PC-3 (cell line): Measurements from ENCODE around the gene SYDE2. TPM values are rescaled to one million over a fixed set of nuclear protein-coding genes. Genes with fewer than 3 reads are reported as not detected.
A peak's percentile ranks its signal among the peaks of the same experiment; 100 is the strongest.

ENCODE experiments used
- ATAC-seq: fragments of 200-7000 bp; cut with Tn5 transposase; 2 replicates; pipeline ENCODE4 v1.9.1; 2020; ENCODE audit warnings: mild to moderate bottlenecking, moderate library complexity
- BruUV-seq: library from RNA; stranded (reverse); fragments of 400-500 nt; replicated peaks from 2 replicates; lab custom pipeline; 2021; lab: Mats Ljungman, UMichigan
- CTCF ChIA-PET: fragments of 300-600 bp; sonication (Branson Sonifier 250); formaldehyde crosslinking; loops from one replicate; lab custom pipeline; 2022; ENCODE audit warnings: antibody characterized with exemption; lab: Charles Lee
- POLR2A ChIA-PET: fragments of 300-600 bp; sonication (Branson Sonifier 250); formaldehyde crosslinking; loops from one replicate; lab custom pipeline; 2022; ENCODE audit warnings: antibody characterized with exemption; ENCODE audit not compliant: unreplicated experiment; lab: Charles Lee
- DNase-seq: peaks from one replicate; pipeline ENCODE4 v3.0.0-alpha.2; 2015
- H2AFZ ChIP-seq: fragments of 300-600 bp; sonication (generic); 2 replicates; pipeline ENCODE4 v1.6.0; 2016; ENCODE audit warnings: antibody characterized with exemption, low read length
- H3F3A ChIP-seq: fragments of 300-600 bp; sonication (generic); one replicate; pipeline ENCODE4 v1.6.0; 2017; ENCODE audit warnings: antibody characterized with exemption, low read length, control low read depth, mild to moderate bottlenecking; ENCODE audit not compliant: unreplicated experiment
- H3K27ac ChIP-seq: fragments of 300-600 bp; sonication (generic); 2 replicates; pipeline ENCODE4 v1.5.1; 2016; ENCODE audit warnings: mild to moderate bottlenecking, low read length
- H3K27me3 ChIP-seq: fragments of 300-600 bp; sonication (generic); 2 replicates; pipeline ENCODE4 v1.6.1; 2016; ENCODE audit warnings: low read length, mixed read lengths
- H3K36me3 ChIP-seq: fragments of 300-600 bp; sonication (generic); 2 replicates; pipeline ENCODE4 v1.6.1; 2016; ENCODE audit warnings: low read depth, mixed run types, low read length, mixed read lengths
- H3K4me1 ChIP-seq: fragments of 300-600 bp; sonication (generic); 2 replicates; pipeline ENCODE4 v1.5.1; 2016; ENCODE audit warnings: low read length; ENCODE audit not compliant: insufficient read depth
- H3K4me2 ChIP-seq: fragments of 300-600 bp; sonication (generic); 2 replicates; pipeline ENCODE4 v1.6.0; 2016; ENCODE audit warnings: low read length
- H3K4me3 ChIP-seq: fragments of 300-600 bp; sonication (generic); 2 replicates; pipeline ENCODE4 v1.5.1; 2016; ENCODE audit warnings: mild to moderate bottlenecking, low read length, mixed read lengths
- H3K79me2 ChIP-seq: fragments of 300-600 bp; sonication (generic); 2 replicates; pipeline ENCODE4 v1.6.1; 2017; ENCODE audit warnings: low read length, mixed read lengths
- H3K9ac ChIP-seq: fragments of 300-600 bp; sonication (generic); 2 replicates; pipeline ENCODE4 v1.6.0; 2016; ENCODE audit warnings: mild to moderate bottlenecking, low read length
- H3K9me2 ChIP-seq: fragments of 300-600 bp; sonication (generic); replicated peaks from 2 replicates; pipeline ENCODE4 v1.6.1; 2016; ENCODE audit warnings: mixed run types, low read length, mixed read lengths
- H3K9me3 ChIP-seq: fragments of 300-600 bp; sonication (generic); 2 replicates; pipeline ENCODE4 v1.6.1; 2016; ENCODE audit warnings: low read length, mixed read lengths
- H4K20me1 ChIP-seq: fragments of 300-600 bp; sonication (generic); 2 replicates; pipeline ENCODE4 v1.6.1; 2016; ENCODE audit warnings: low read length, mixed read lengths
- EZH2 ChIP-seq: fragments of 300-600 bp; sonication (generic); IDR thresholded peaks from one replicate; pipeline ENCODE4 v1.6.1; 2017; ENCODE audit warnings: antibody characterized with exemption, mild to moderate bottlenecking, low read length; ENCODE audit not compliant: unreplicated experiment
- EZH2phosphoT487 ChIP-seq: fragments of 300-600 bp; sonication (generic); IDR thresholded peaks from 2 replicates; pipeline ENCODE4 v1.6.1; 2018; ENCODE audit warnings: mild to moderate bottlenecking, antibody characterized with exemption, low read length, borderline replicate concordance
- intact Hi-C: fragments of 100-400 bp; cut with micrococcal nuclease; formaldehyde crosslinking; loops from 2 replicates; pipeline ENCODE4 v1.9.0; 2023
- total RNA-seq: library from RNA; depleted of rRNA; stranded (reverse); fragments of >200 nt; gene quantifications from 2 replicates; pipeline ENCODE4 v1.2.3, GENCODE V29; 2014
- TF ChIP-seq, protein P1 (sequence below): fragments of 300-600 bp; sonication (generic); conservative IDR thresholded peaks from 2 replicates; pipeline ENCODE4 v1.5.1; 2017; ENCODE audit warnings: antibody characterized with exemption, low read depth, mild to moderate bottlenecking, low read length

The SYDE2 gene
- total RNA-seq, 1 experiment from 2014 or later, result 4.4 TPM

- no peaks in the 10 kb centered on the region for H3K79me2 ChIP-seq
- no TSS peak for BruUV-seq
- H3K4me3 ChIP-seq, result no peak overlapping the region
- no peaks in the 10 kb centered on the region for H3K36me3 ChIP-seq
- H3K9me2 ChIP-seq, result no peaks in the 10 kb centered on the region
- H2AFZ ChIP-seq, result peak overlapping the region; percentile 54
- no peak overlapping the region for H3K9ac ChIP-seq
- DNase-seq (no peak), ATAC-seq (no peak)
- intact Hi-C loops, result no loop called here
- H3K27me3 ChIP-seq, result no peaks in the 10 kb centered on the region
- no peaks in the 10 kb centered on the region for H3K9me3 ChIP-seq
- POLR2A ChIA-PET, result no interaction called here
- no peaks in the 10 kb centered on the region for H4K20me1 ChIP-seq
- no peak overlapping the region for H3K4me2 ChIP-seq
- TF ChIP-seq EZH2phosphoT487, result no peak
- no peak for TF ChIP-seq EZH2
- TF ChIP-seq, protein P1, sequence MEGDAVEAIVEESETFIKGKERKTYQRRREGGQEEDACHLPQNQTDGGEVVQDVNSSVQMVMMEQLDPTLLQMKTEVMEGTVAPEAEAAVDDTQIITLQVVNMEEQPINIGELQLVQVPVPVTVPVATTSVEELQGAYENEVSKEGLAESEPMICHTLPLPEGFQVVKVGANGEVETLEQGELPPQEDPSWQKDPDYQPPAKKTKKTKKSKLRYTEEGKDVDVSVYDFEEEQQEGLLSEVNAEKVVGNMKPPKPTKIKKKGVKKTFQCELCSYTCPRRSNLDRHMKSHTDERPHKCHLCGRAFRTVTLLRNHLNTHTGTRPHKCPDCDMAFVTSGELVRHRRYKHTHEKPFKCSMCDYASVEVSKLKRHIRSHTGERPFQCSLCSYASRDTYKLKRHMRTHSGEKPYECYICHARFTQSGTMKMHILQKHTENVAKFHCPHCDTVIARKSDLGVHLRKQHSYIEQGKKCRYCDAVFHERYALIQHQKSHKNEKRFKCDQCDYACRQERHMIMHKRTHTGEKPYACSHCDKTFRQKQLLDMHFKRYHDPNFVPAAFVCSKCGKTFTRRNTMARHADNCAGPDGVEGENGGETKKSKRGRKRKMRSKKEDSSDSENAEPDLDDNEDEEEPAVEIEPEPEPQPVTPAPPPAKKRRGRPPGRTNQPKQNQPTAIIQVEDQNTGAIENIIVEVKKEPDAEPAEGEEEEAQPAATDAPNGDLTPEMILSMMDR, result no peak
- H3K27ac ChIP-seq, result no peak overlapping the region
- H3F3A ChIP-seq, result no peaks in the 10 kb centered on the region
- peaks cover 11% of the 10 kb centered on the region for H3K4me1 ChIP-seq
- CTCF ChIA-PET, result no interaction called here
These were observed 63.2 kb downstream of the SYDE2 start for GRCh38 chr1:85137660-85138059.

DNA sequence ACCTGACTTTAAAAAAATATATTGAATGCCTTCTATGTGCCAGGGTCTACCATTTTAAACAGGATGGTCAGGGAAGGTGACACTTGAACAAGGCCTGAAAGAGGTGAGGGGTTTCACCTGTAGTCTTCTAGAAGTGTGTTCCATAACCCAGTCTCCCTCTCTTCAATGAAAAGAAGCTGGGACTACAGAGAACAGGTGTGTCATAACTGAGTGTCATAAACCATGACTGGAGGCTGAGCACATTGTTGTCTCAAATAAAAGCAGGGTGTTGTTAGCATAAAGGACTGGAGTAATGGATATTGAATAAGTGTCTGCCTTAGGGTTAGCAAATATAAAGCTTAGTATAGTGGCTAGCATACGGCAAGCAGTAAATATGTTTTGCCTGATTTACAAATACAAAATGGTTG, 65.4 kb downstream of the SYDE2 start:
- Histone ChIP-seq H3K4me1 (peaks cover 11% of the 10 kb centered on the region), H2AFZ (no peak overlapping the region), H3K9ac (no peak overlapping the region), H3K79me2 (no peaks in the 10 kb centered on the region), H3F3A (no peaks in the 10 kb centered on the region), H3K27me3 (no peaks in the 10 kb centered on the region), H3K36me3 (no peaks in the 10 kb centered on the region), H3K27ac (no peak overlapping the region), H3K9me3 (no peaks in the 10 kb centered on the region), H4K20me1 (no peaks in the 10 kb centered on the region), H3K4me2 (0 out of 2 replicates have a peak overlapping the region, but pooled peaks have one; percentile 9), H3K9me2 (no peaks in the 10 kb centered on the region), H3K4me3 (no peak overlapping the region)
- peak; percentile 59 for ATAC-seq
- ChIA-PET POLR2A (no interaction called here), CTCF (no interaction called here)
- BruUV-seq, result no TSS peak
- intact Hi-C loops, result no loop called here
- peak; percentile 55 for DNase-seq
- TF ChIP-seq EZH2 (no peak), EZH2phosphoT487 (no peak)
- TF ChIP-seq, protein P1, result no peak

- Histone ChIP-seq H3K79me2 (no peaks in the 10 kb centered on the region), H3K4me2 (0 out of 2 replicates have a peak overlapping the region, but pooled peaks have one; percentile 9), H3F3A (no peaks in the 10 kb centered on the region), H3K4me1 (peaks cover 11% of the 10 kb centered on the region), H3K9me3 (no peaks in the 10 kb centered on the region), H3K36me3 (no peaks in the 10 kb centered on the region), H3K4me3 (no peak overlapping the region), H2AFZ (no peak overlapping the region), H3K27me3 (no peaks in the 10 kb centered on the region), H3K9ac (no peak overlapping the region), H3K9me2 (no peaks in the 10 kb centered on the region), H4K20me1 (no peaks in the 10 kb centered on the region), H3K27ac (no peak overlapping the region)
- ChIA-PET POLR2A (no interaction called here), CTCF (no interaction called here)
- intact Hi-C loops, result no loop called here
- DNase-seq, result peak; percentile 63
- BruUV-seq, result no TSS peak
- ATAC-seq, result peak; percentile 29; the same call in 1 of the 2 replicates
- TF ChIP-seq EZH2, result no peak
- TF ChIP-seq, protein P1, result no peak
- TF ChIP-seq EZH2phosphoT487, result no peak
These were observed 66.0 kb downstream of the SYDE2 start for GRCh38 chr1:85134583-85135391.
